HCT116 (cell line): ENCODE data around the gene TSPAN7.

Source experiments
- EGR1 ChIP-seq: IDR thresholded peaks from 2 replicates; pipeline ENCODE4 v1.6.1; 2012; ENCODE audit warnings: low read depth
- EZH2 ChIP-seq: fragments of 200-600 bp; sonication (generic); IDR thresholded peaks from 2 replicates; pipeline ENCODE4 v1.6.1; 2017; ENCODE audit warnings: antibody characterized with exemption, mixed run types
- POLR2A ChIP-seq: IDR thresholded peaks from 2 replicates; pipeline ENCODE4 v1.7.0; 2011; ENCODE audit warnings: borderline replicate concordance; ENCODE audit not compliant: insufficient read depth, insufficient read length; ENCODE audit errors: extremely low read depth
- POLR2AphosphoS5 ChIP-seq: IDR thresholded peaks from 2 replicates; pipeline ENCODE4 v1.6.1; 2011; ENCODE audit warnings: mild to moderate bottlenecking, low read depth, low read length, moderate library complexity
- RAD21 ChIP-seq: IDR thresholded peaks from 2 replicates; pipeline ENCODE4 v1.6.1; 2012; ENCODE audit warnings: low read depth, mild to moderate bottlenecking
- SIN3A ChIP-seq: IDR thresholded peaks from 2 replicates; pipeline ENCODE4 v1.6.1; 2012; ENCODE audit warnings: low read depth
- TCF7L2 ChIP-seq: IDR thresholded peaks from 2 replicates; pipeline ENCODE4 v1.7.0; 2011; ENCODE audit warnings: borderline replicate concordance, inconsistent platforms; ENCODE audit not compliant: insufficient read depth, insufficient read length; ENCODE audit errors: extremely low read depth
- ZNF274 ChIP-seq: fragments of 200-500 bp; sonication (Bioruptor generic); IDR thresholded peaks from 2 replicates; pipeline ENCODE4 v1.6.1; 2014; ENCODE audit warnings: mild to moderate bottlenecking, low read depth, low read length, inconsistent platforms
- TF ChIP-seq, protein P1 (sequence below), 3 experiments: fragments of 200-600 bp in 1 of 3; sonication (generic) in 1 of 3; IDR thresholded peaks in 2 of 3; conservative IDR thresholded peaks in 1 of 3; 2 replicates each; pipeline ENCODE4 v1.5.1; 2012 to 2017; ENCODE audit warnings: low read depth in 2 of 3, low read length in 2 of 3, antibody characterized with exemption in 1 of 3, borderline replicate concordance in 1 of 3, control low read depth in 1 of 3, mild to moderate bottlenecking in 1 of 3, mixed read lengths in 1 of 3, mixed run types in 1 of 3, moderate library complexity in 1 of 3; ENCODE audit not compliant: insufficient read depth in 1 of 3
- TF ChIP-seq, protein P2 (sequence below): IDR thresholded peaks from 2 replicates; pipeline ENCODE4 v1.6.1; 2012; ENCODE audit warnings: low read depth
- TF ChIP-seq, protein P3 (sequence below): IDR thresholded peaks from 2 replicates; pipeline ENCODE4 v1.6.1; 2012

DNA sequence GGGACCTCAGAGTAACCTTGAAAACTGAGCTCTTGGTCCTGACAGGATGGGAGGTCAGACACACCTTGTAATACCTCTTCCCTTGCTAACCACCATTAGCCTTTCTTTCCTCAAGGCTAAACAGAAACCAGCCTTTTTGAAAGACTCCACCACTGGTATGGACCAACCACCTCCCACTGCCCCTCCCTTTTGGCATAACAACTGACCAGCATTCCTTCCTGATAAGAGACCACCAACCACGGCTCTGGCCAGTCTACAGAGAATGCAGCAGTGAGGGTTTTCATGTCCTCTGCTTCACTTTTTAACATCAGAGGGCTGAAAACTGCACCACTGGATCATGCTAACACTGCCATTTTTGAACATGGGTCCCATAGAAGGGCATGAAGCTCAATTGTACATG lies 139.7 kb downstream of the TSPAN7 start:
- TF ChIP-seq EZH2 (no peak), POLR2AphosphoS5 (no peak), ZNF274 (no peak), EGR1 (no peak), SIN3A (no peak), TCF7L2 (no peak), POLR2A (no peak), RAD21 (no peak)
- TF ChIP-seq, protein P1, sequence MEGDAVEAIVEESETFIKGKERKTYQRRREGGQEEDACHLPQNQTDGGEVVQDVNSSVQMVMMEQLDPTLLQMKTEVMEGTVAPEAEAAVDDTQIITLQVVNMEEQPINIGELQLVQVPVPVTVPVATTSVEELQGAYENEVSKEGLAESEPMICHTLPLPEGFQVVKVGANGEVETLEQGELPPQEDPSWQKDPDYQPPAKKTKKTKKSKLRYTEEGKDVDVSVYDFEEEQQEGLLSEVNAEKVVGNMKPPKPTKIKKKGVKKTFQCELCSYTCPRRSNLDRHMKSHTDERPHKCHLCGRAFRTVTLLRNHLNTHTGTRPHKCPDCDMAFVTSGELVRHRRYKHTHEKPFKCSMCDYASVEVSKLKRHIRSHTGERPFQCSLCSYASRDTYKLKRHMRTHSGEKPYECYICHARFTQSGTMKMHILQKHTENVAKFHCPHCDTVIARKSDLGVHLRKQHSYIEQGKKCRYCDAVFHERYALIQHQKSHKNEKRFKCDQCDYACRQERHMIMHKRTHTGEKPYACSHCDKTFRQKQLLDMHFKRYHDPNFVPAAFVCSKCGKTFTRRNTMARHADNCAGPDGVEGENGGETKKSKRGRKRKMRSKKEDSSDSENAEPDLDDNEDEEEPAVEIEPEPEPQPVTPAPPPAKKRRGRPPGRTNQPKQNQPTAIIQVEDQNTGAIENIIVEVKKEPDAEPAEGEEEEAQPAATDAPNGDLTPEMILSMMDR (IDR thresholded peaks at IDR 0.05 in 2 of 3, conservative IDR thresholded peaks at IDR 0.05 in 1 of 3; ENCODE audit: borderline replicate concordance in 1 of 3, insufficient read depth in 1 of 3, low read depth in 2 of 3, low read length in 2 of 3), result no peak
- TF ChIP-seq, protein P2, sequence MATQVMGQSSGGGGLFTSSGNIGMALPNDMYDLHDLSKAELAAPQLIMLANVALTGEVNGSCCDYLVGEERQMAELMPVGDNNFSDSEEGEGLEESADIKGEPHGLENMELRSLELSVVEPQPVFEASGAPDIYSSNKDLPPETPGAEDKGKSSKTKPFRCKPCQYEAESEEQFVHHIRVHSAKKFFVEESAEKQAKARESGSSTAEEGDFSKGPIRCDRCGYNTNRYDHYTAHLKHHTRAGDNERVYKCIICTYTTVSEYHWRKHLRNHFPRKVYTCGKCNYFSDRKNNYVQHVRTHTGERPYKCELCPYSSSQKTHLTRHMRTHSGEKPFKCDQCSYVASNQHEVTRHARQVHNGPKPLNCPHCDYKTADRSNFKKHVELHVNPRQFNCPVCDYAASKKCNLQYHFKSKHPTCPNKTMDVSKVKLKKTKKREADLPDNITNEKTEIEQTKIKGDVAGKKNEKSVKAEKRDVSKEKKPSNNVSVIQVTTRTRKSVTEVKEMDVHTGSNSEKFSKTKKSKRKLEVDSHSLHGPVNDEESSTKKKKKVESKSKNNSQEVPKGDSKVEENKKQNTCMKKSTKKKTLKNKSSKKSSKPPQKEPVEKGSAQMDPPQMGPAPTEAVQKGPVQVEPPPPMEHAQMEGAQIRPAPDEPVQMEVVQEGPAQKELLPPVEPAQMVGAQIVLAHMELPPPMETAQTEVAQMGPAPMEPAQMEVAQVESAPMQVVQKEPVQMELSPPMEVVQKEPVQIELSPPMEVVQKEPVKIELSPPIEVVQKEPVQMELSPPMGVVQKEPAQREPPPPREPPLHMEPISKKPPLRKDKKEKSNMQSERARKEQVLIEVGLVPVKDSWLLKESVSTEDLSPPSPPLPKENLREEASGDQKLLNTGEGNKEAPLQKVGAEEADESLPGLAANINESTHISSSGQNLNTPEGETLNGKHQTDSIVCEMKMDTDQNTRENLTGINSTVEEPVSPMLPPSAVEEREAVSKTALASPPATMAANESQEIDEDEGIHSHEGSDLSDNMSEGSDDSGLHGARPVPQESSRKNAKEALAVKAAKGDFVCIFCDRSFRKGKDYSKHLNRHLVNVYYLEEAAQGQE, result no peak
- TF ChIP-seq, protein P3, sequence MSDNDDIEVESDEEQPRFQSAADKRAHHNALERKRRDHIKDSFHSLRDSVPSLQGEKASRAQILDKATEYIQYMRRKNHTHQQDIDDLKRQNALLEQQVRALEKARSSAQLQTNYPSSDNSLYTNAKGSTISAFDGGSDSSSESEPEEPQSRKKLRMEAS, result no peak
